Right lobe of liver (tissue), 4 donors: ENCODE results near the gene BSPH1.

Experiments used
- CTCF ChIP-seq, 4 donors: fragments of 200-600 bp in 3 of 4; fragments of 450-650 bp in 1 of 4; IDR thresholded peaks; one replicate each; pipeline versions ENCODE4 v1.5.1 to v1.8.0; 2016 to 2022; ENCODE audit warnings: antibody characterized with exemption in 4 of 4, mild to moderate bottlenecking in 2 of 4
- POLR2A ChIP-seq: fragments of 450-650 bp; IDR thresholded peaks from one replicate; pipeline ENCODE4 v1.6.1; 2017; ENCODE audit warnings: antibody characterized with exemption, mild to moderate bottlenecking
- donor health status: DM: no; HTN: no; CAD: no.
- donor health status: DM: no; HTN: no; CAD: no.
- donor health status: DM: no; HTN: yes; CAD: no.

DNA sequence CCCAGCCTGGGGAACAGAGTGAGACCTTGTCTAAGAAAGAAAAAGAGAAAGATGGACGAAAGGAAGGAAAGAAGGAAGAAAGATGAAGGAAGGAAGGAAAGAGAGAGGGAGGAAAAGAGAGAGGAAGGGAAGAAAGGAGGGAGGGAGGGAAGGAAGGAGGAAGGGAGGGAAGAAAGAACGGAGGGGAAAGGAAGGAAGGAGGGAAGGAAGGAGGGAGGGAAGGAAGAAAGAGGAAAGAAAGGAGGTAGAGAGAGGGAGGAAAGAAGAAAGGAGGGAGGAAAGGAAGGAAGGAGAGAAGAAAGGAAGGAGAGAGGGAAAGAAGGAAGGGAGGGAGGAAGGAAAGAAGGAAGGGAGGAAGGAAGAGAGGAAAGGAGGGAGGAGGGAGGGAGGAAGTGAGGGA is 31.0 kb upstream of the BSPH1 start:
- TF ChIP-seq CTCF (IDR thresholded peaks at IDR 0.05) (no peak), POLR2A (no peak)
